GM12865 (cell line): ENCODE results near the gene ACO2.

Experiments used
- DNase-seq: peaks from one replicate; pipeline ENCODE4 v3.0.0; 2010; ENCODE audit warnings: low read depth
- H3K4me3 ChIP-seq: 2 replicates; pipeline ENCODE4 v1.5.1; 2011; ENCODE audit warnings: mild to moderate bottlenecking, low read depth, low read length, control low read depth
- CTCF ChIP-seq: IDR thresholded peaks from 2 replicates; pipeline ENCODE4 v1.5.1; 2011; ENCODE audit warnings: low read length, control low read depth, low read depth, inconsistent platforms; ENCODE audit not compliant: insufficient read depth; ENCODE audit errors: missing control alignments

ACO2 gene

GRCh38 chr22:41481925-41482318, 13.0 kb downstream of the ACO2 start:
- no peak for DNase-seq
- H3K4me3 ChIP-seq: no peak overlapping the region
- TF ChIP-seq CTCF: no peak

GRCh38 chr22:41482319-41482935, 13.5 kb downstream of the ACO2 start:
- H3K4me3 ChIP-seq: no peak overlapping the region
- TF ChIP-seq CTCF: no peak
- peak; percentile 35 for DNase-seq

DNA sequence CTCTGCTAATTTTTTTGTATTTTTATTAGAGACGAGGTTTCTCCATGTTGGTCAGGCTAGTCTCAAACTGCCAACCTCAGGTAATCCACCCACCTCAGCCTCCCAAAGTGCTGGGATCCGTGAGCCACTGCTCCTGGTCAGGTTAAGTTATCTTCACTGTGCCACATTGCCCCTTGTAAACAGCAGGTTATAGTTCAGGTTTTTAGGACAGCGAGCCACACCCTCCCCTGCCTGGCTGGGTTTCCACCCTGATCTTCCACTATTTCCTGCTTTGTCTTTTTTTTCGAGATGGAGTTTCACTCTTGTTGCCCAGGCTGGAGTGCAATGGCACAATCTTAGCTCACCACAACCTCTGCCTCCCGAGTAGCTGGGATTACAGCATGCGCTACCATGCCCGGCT, 16.1 kb downstream of the ACO2 start:
- DNase-seq: no peak
- TF ChIP-seq CTCF: no peak
- no peak overlapping the region for H3K4me3 ChIP-seq

GRCh38 chr22:41487037-41487935, 18.4 kb downstream of the ACO2 start:
- DNase-seq: no peak
- no peak for TF ChIP-seq CTCF

DNA sequence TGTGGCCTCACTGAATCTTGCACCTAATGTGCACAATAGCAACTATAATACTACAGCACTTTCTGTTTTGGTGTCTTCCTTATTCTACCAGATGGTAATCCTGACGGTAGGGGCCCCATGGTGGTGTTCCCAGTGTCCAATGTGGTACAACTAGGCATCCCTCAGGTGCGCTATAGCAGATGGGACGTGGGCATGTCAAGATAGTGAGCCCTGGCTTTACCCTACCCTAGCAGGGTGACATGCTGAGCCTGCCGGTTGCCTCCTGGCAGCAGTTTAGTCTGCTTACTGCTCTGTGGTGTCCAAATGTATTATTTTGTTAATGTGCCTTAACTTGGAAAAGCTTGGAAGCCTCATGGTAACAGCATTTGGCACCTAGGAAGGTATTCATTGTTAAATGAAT, 19.2 kb downstream of the ACO2 start:
- no peak for DNase-seq
- no peak for TF ChIP-seq CTCF
- H3K4me3 ChIP-seq: no peak overlapping the region

More at GRCh38 chr22:41487037-41487935, 18.4 kb downstream of the ACO2 start:
- H3K4me3 ChIP-seq: no peak overlapping the region

DNA sequence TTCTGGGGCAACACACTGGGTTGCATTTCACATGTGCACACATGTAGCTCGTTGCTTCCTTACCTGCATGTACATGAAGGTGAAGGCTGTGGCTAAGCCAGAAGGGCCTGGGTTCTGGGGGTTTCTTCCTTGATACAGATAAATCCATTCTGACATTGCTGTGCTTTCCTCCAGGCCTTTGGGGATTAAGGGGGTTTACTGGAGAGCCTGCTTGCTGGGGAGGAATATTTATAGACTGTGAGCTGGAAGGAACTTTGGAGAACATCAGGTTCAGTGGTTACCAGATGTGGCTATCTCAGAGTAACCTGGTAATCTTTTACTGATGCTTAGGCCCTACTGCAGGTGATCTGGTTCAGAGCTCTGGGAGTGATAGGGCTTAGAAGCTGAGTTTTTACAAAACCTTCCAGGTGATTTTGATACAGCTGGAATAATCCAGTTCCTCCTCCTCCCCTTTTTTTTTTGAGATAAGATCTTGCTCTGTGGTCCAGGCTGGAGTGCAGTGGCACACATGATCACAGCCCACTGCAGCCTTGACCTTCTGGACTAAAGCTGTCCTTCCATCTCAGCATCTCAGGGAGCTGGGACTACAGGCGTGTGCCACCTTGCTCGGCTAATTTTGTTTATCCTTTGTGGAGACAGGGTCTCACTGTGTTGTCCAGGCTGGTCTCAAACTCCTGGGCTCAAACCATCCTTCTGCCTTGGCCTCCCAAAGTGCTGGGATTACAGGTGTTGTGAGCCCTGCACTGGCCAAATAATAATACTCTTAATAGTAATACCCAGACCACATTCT, 19.9 kb downstream of the ACO2 start:
- no peak for TF ChIP-seq CTCF
- no peak overlapping the region for H3K4me3 ChIP-seq
- DNase-seq: no peak
